Hepatocyte (in vitro differentiated cells): Measurements from ENCODE around the gene ATP4A.

ENCODE experiments used
- CTCF ChIP-seq: fragments of 200-600 bp; sonication (generic); IDR thresholded peaks from 2 replicates; pipeline ENCODE4 v1.5.1; 2016; ENCODE audit warnings: antibody characterized with exemption, mild to moderate bottlenecking; ENCODE audit not compliant: poor library complexity
- EZH2 ChIP-seq: fragments of 200-600 bp; sonication (generic); IDR thresholded peaks from 2 replicates; pipeline ENCODE4 v1.6.1; 2016; ENCODE audit warnings: antibody characterized with exemption, mild to moderate bottlenecking, borderline replicate concordance
- EZH2phosphoT487 ChIP-seq: fragments of 200-600 bp; sonication (generic); IDR thresholded peaks from one replicate; pipeline ENCODE4 v1.6.1; 2018; ENCODE audit warnings: antibody characterized with exemption, mild to moderate bottlenecking, low read depth, moderate library complexity; ENCODE audit not compliant: unreplicated experiment, severe bottlenecking

DNA sequence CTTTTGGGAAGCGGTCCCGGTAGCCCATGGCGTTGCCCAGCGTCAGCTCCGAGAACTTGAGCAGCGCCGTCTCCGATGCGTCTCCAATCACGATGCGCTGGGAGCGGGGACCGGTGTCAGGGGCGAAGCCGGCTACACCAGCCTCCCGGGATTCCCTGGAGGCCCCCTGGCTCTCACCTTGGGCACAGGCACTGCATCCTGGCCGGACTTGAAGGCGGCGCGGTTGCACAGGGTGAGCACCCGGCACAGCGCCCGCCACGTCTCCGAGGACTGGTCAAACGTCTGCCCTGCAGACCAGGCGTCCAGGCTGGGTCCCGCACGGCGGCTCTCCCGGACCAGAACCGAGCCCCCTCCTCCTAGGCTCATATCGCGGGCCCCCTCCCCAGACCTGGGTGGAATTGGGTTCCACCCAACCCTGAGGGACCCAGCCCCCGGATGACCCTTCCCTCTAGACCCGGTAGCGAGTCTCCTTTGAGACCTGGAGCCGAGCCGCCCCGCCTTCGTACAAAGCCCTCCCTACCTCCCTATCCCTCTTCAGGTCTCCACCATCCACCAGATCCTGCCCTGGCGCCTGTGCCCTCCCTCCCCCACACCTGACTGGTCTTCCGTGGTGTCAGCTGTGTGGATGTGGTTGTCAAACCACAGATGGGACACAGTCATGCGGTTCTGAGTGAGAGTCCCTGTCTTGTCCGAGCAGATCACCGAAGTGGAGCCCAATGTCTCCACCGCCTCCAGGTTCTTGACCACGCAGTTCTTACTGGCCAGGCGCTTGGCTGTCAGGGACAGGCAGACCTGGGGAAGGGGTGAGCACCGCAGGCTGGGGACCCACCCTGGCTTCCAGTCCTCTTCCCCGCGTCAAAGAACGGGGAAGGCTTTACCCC lies 4.8 kb downstream of the ATP4A start:
- TF ChIP-seq EZH2 (no peak), CTCF (no peak), EZH2phosphoT487 (no peak)
